ENCODE measurements around the gene ALAD.

DNA sequence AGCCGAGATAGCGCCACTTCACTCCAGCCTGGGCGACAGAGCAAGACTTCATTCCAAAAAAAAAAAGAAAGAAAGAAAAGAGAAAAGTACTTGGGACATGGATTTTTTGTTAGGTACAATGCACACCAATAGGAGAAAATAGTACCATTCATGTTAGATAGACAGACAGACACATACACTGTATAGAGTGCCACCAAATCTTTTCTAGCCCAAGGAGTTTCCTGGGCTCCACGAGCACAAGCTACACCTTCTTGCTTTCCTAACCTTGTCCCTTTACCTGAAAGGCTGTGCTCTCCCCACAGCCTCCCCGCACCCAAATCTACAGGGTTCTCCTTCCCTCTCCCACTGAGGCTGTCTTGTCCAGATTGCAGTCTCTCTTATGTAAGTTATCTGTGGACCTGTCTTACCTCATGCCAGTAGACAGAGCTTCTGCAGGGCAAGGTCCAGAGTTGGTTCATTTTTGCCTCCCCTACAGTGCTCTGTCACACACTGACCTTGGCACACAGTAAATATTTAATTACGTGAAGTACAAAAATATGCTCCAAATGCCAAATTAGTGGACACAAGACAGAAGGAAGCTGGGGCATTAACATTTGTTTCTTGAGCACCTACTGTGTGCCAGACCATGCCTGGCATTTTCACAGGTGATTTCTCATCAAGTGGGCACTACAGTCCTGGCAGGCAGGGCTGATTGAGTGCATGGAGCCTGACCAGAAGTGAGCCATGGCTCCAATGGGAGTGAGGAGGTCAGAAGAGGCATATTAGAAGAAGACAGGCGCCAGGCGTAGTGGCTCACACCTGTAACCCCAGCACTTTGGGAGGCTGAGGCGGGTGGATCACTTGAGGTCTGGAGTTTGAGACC is 5.9 kb downstream of the ALAD start:
- TF ChIP-seq, protein P1, sequence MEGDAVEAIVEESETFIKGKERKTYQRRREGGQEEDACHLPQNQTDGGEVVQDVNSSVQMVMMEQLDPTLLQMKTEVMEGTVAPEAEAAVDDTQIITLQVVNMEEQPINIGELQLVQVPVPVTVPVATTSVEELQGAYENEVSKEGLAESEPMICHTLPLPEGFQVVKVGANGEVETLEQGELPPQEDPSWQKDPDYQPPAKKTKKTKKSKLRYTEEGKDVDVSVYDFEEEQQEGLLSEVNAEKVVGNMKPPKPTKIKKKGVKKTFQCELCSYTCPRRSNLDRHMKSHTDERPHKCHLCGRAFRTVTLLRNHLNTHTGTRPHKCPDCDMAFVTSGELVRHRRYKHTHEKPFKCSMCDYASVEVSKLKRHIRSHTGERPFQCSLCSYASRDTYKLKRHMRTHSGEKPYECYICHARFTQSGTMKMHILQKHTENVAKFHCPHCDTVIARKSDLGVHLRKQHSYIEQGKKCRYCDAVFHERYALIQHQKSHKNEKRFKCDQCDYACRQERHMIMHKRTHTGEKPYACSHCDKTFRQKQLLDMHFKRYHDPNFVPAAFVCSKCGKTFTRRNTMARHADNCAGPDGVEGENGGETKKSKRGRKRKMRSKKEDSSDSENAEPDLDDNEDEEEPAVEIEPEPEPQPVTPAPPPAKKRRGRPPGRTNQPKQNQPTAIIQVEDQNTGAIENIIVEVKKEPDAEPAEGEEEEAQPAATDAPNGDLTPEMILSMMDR (IDR thresholded peaks at IDR 0.05): no peak
- TF ChIP-seq POLR2A (IDR thresholded peaks at IDR 0.05): no peak

Data from lower leg skin (tissue), 3 donors.